NOMO-1 (cell line): ENCODE results near the gene MPDZ.

Experiments used
- DNase-seq, 2 experiments: peaks; one replicate each; lab custom pipeline; 2025; ENCODE audit not compliant: unreplicated experiment in 2 of 2; lab: John Stamatoyannopoulos, UW

Gene MPDZ

DNA sequence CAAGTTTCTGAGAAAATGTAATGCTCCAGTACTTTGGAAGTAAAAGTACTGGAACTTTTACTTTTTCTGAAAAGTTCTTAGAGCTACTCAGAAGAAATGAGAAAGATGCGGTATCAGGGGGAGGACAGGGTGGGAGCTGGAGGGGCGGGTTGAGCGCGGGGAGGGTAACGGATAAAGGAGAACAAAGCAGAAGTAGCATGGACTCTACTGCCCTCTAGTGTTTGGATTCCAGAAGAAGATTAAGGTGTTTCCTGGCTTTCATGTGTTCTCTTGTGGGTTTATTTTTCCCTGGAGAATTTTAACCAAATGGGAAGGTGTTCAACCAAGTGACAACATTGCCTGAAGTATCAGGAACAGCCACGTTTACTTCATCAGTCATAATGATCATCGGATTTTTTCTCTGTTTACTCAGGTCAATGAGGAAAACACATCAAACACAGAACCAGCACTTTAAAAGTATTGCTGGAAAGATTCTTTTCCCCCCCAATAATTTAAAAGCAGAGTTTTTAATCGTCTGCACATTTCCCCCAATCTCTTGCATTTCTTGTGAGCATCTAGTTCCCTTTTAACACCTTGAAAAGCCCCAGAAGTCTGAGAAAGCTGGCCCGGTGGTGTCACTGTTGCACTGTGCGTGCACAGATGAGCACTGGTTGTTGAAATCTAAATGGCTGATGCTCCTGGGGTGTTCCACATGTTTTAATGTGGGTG lies 190.6 kb downstream of the MPDZ start:
- no peak for DNase-seq

GRCh38 chr9:13083963-13084528 lies 195.4 kb downstream of the MPDZ start:
- DNase-seq = no peak

GRCh38 chr9:13083366-13083765 lies 196.1 kb downstream of the MPDZ start:
- DNase-seq = no peak

- no peak for DNase-seq
These were observed 196.7 kb downstream of the MPDZ start for GRCh38 chr9:13082796-13083195.

DNA sequence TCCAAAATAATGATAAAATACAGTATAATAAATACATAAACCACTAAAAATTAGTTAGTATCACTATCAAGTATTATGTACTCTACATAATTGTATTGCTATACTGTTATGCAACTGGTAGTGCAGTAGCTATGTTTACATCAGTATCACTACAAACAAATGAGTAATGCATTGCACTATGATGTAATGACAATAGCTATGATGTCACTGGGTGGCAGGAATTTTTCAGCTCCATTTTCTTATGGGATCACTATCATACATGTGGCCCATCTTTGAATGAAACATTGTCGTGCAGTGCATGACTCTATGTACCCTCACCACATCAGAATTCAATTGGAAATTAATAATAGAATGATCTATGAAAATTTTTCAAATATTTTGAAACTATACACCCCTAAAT lies 201.3 kb downstream of the MPDZ start:
- DNase-seq = no peak

- no peak for DNase-seq
These were observed 202.9 kb downstream of the MPDZ start for GRCh38 chr9:13076616-13077015.

- DNase-seq = no peak
These were observed 207.6 kb downstream of the MPDZ start for GRCh38 chr9:13071921-13072320.

DNA sequence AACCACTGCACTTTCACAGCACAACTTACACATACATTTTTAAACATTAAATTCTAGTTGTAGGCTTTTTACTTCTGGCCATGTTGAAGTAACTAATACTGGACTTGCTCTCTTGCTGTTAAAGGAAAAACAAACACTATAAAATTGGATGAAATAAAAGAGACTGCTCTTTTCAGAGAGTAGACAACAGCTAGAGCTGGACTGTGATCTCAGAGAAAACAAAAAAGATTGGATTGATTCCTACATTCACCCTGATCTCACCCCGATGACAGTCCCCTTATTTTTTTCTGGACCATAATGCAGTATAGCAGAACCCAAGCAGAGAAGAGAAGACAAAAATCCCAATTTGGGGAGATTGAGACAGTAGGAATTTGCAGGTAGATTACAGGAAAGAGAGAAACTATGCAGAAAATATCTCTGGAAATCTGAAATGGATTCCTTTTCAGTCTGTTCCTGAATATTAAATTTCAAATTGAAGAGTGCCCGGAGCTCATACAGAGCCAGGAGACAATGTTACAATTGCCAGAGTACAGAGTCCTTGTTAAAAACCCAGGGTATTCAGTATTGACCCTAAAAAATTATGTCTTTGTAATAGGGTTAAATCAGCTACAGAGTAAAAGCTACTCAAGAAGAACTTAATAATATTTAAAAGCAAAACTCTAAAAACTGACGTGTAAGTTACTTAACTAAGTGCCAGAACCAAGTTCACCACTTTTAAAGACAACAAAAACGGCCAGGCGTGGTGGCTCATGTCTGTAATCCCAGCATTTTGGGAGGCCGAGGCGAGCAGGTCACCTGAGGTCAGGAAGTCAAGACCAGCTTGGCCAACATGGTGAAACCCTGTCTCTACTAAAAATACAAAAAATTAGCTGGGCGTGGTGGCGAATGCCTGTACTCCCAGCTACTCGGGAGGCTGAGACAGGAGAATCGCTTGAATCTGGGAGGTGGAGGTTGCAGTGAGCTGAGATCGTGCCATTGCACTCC lies 208.6 kb downstream of the MPDZ start:
- no peak for DNase-seq

- no peak for DNase-seq
These were observed 210.0 kb downstream of the MPDZ start for GRCh38 chr9:13069498-13069897.

DNA sequence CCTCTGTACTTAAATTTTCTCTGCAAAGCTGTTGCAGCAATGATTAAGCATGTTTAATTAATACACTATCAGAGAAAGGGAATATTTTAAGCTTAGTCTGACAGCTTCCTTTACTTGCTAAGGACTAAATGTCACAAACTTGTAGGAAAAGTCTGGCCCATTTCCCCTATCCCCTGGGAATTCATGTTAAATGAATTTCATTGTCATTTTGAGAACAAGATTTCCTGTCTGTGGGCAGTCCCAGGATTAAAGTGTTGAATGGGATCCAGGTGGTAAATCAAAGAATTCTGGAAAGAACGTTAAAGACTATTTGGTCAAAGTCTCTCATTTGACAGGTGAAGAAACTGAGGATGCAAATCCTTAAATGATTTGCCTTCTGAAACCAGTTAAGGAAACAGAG lies 214.8 kb downstream of the MPDZ start:
- DNase-seq = no peak

DNA sequence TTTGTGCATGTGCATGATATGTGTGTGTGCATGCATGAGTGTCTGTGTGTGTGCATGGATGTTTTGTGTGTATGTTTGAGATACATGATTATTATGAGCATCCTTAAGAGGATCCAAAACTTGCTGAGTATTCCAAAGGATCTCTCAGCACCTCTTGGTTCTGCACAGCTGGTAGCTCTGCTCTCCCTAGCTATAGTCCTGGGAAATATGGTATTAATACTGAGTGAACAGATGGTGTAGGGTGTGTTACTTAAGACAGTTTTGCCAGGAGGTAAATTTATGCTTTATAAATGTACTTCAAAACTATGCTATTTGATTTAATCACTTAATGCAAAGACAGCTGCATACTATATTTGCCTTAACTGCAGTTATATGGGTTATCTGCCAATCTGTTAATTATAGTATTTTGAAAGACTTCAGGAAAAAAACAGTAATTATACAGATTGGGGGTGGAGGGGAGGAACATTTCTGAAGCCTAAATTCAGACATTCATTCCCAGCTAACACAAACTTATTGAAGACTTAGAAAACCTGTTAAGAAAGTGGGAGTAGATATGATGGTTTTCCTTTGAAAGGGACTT lies 215.5 kb downstream of the MPDZ start:
- DNase-seq = no peak

DNA sequence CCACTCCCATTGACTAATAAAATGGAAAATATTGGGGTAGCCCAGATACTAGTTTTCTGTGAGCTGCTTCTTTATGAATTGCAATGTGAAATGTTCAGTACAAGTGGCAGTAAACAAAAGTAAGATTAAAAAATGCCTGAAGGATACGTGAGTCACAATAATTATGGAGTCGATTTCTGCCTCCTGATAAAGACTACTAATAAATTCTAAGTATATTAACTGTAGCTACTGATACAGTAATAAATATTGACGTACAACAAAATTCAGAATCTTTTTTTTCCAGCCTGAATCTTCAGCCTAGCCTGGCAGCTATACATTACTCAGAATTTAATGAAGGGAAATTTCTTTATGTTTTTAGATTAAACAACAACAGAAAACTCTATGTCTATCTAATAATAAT lies 218.1 kb downstream of the MPDZ start:
- DNase-seq = no peak
